GM18526 (cell line): ENCODE measurements around the gene CDK16.
A peak's percentile ranks its signal among the peaks of the same experiment; 100 is the strongest.

ENCODE experiments used
- POLR2A ChIP-seq: IDR thresholded peaks from 3 replicates; pipeline ENCODE4 v1.6.1; 2011; ENCODE audit not compliant: insufficient read length; ENCODE audit errors: extremely low read depth

The CDK16 gene

DNA sequence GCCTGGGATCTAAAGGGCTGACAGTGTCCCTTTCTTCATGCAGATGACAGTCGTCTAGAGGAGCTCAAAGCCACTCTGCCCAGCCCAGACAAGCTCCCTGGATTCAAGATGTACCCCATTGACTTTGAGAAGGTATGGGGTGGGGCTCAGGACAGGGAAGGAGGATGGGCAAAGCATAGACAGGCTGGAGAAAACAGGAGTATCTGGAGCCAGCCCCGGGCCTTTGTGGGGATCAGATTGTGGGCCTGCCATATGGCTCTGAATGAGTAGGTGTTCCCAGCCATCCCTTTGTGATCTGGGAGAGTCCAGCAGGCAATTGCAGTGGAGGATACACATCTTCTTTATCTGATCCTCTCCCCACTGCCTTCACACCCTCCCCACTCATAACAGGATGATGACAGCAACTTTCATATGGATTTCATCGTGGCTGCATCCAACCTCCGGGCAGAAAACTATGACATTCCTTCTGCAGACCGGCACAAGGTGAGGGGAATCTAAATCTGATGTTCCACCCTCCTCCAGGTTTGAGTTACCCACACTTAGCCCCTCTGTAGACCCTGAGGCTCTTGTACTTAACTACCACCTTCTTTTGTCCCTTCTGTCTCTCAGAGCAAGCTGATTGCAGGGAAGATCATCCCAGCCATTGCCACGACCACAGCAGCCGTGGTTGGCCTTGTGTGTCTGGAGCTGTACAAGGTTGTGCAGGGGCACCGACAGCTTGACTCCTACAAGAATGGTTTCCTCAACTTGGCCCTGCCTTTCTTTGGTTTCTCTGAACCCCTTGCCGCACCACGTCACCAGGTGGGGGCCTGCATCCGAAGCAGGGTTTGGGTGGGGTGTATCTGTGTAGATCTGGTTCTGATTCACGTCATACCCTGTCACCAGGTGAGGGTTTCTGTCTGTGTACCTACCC is 5.8 kb upstream of the CDK16 start:
- TF ChIP-seq POLR2A: no peak

GRCh38 chrX:47214435-47215077 is 3.9 kb upstream of the CDK16 start:
- peak; percentile 4 for TF ChIP-seq POLR2A

DNA sequence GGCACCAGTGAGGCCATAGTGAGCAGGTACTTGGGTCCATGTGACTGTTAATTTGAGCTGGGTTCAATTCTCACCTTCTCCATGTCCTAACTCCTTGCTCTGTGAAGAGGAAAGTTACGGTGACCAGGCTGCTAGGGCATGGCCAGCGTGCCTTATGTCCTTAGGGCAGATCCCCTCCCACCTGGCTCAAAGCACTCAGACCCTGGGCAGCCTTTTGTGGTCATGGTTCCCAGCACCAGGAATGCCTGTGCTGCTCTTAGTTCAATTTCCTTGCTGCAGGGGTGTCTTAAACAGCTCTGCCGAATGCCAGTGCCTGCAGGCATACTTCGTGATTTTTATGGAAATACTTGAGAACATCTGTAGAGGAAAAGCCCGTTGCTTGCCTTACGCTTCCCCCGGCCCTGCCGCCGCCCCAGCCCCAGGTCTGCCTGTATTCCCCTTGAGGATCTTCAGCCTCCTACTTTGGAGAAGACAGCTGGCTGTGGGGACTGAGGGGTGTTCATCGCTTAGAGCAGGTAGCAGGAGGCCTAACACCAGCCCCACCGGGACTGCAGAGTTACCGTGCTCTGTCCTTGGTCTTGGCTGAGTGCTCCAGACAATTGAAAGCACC is 3.1 kb upstream of the CDK16 start:
- TF ChIP-seq POLR2A: no peak

DNA sequence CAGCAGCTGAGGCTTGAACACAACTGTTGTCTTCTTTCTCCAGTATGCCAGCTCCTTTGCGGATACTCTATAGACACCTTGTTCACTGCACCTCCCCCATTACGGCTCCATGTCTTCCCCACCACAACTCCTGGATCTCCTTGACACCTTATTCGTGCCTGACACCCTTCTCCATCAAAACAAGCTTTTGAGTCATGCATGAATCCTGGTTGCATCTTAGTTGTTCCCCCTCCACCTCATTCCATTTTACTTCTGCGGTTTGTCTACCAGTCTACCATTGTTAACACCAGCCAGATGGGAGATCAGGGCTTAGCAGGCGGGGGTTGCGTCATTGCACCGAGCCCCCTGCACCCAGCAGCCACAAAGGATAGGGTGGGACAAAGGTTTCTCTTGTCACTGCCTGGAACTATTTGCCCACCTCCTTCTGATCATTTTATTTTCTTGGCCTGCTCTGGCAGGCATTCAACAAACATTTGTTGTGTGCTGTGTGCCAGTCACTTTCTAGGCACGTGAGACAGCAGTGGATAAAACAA is 2.0 kb upstream of the CDK16 start:
- TF ChIP-seq POLR2A: no peak

DNA sequence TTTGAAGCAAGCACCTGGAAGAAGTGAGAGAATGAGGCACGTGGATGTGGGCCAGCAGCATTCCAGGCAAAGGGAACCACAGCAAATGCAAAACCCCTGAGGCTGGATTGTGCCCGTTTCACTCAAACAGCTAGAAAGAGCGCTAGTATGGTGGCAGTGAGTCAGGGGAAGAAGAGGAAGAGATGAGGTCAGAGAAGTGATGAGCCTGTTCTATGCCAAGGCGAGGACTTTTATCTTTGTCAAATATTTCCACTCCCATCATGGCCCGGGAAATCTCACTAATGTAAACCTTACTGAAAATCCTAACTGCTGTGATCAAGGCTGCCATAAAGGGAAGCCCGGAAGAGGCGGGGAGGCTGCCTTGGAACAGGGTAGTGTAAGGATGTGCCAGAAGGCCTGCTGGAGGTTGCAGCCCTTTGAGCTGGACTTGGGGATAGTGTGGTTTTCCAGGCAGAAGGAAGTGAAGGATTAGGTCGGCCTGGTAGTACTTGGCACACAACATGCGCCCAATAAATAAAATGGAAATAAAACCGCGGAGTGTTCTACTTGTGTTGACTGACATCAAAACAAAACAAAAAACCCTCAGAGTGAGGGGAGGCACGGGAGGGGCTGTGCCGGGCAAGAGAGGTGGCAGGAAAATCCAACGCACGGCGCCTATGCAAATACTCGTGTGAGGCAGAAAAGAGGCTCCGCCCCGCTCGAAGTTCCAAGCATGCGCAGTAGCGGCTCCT is 1.2 kb upstream of the CDK16 start:
- TF ChIP-seq POLR2A: no peak

DNA sequence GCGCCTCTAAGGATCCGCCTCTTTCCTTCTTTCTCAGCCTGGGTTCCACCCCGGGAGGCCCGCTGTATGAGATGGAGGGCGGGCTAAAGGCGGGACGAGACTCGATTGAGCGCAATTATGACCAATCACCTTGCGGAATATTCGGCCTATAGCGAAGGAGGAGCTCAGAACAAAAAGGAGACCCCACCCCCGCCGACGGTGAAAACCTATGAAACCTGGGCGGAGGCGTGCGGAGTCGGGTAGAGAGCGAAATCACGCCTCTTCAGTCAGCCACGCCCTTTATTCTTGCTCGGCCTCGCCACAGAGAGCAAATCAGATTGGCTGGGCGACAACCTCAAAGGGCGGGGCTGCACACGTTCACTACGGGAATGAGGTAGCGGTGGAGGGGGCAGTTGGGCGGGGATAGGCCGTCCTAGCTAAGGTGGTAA is 615 bp upstream of the CDK16 start:
- peak; percentile 29 for TF ChIP-seq POLR2A

GRCh38 chrX:47218920-47219815 is 687 bp downstream of the CDK16 start:
- TF ChIP-seq POLR2A: no peak

DNA sequence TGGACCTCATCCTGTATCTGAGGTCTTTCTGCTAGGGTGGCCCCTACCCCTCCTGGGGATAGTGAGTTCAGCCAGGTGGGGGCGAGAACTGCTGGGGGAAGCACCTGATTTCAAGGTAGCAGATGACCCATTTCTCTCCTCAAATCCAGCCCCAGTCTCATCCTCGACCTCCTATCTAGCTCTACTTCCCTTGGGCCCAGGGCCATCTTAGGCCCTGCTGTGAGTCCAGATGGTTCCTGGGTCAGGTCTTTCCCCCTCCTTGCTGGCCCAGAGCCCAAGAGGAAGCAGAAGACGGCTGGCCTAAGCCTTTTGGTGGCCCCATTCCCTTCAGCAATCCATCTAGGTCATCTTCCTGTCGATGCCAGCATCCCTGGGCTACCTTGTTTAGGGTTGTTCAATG is 3.3 kb downstream of the CDK16 start:
- TF ChIP-seq POLR2A: no peak

- TF ChIP-seq POLR2A: no peak
Observed at GRCh38 chrX:47222751-47223350, 4.4 kb downstream of the CDK16 start.

GRCh38 chrX:47223476-47224250 is 5.2 kb downstream of the CDK16 start:
- no peak for TF ChIP-seq POLR2A

DNA sequence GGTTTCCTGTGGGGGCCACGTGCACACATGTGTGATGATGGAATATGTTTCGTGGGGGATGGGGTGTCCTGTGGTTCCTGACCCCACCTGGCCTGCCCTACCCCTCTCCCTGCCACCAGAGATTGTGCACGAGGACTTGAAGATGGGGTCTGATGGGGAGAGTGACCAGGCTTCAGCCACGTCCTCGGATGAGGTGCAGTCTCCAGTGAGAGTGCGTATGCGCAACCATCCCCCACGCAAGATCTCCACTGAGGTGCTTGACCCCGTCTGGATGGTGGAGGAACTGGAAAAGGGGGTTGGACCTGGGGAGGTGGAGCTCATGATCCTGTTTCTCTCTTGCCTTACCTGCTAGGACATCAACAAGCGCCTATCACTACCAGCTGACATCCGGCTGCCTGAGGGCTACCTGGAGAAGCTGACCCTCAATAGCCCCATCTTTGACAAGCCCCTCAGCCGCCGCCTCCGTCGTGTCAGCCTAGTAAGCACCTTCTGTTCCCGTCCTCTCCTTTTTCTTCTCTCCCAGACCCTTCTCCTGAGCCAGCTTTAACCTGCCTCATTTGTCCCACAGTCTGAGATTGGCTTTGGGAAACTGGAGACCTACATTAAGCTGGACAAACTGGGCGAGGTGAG is 5.9 kb downstream of the CDK16 start:
- TF ChIP-seq POLR2A: no peak

GRCh38 chrX:47224896-47225290 is 6.4 kb downstream of the CDK16 start:
- TF ChIP-seq POLR2A: no peak

DNA sequence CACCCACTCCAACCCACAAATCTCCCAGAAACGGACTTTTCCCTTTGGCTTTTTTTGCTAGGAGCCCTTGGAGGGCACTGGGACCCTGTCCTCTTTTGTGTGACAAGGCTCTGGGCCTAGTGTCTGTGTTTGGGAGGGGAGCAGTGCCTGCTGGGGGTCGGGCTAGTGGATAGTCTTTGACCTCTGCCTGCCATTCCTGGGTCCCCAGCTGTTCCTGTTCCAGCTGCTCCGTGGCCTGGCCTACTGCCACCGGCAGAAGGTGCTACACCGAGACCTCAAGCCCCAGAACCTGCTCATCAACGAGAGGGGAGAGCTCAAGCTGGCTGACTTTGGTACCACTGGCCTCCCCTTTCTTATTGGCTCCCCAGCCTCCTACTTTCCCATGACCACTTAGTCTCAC is 7.6 kb downstream of the CDK16 start:
- no peak for TF ChIP-seq POLR2A
